ENCODE results near the gene NEUROD6.

Gene NEUROD6

GRCh38 chr7:31338706-31339105 lies 1.8 kb downstream of the NEUROD6 start:
- H2BK120ac ChIP-seq (ENCODE audit: low read depth, low read length) = no peak overlapping the region
- peaks cover 0 to 5% of the 10 kb centered on the region in 2 donors for H3K4me1 ChIP-seq (ENCODE audit: control insufficient read depth in 2 of 2, insufficient read depth in 1 of 2, low read depth in 1 of 2, low read length in 2 of 2)
- H2BK15ac ChIP-seq (ENCODE audit: low read length) = no peak overlapping the region
- H3K9me3 ChIP-seq (replicated peaks in 1 of 2; ENCODE audit: control insufficient read depth in 2 of 2, insufficient read depth in 1 of 2, low read depth in 1 of 2, low read length in 2 of 2) = no peaks in the 10 kb centered on the region
- H3K27ac ChIP-seq (replicated peaks; ENCODE audit: low read length) = no peak overlapping the region
- peaks cover 8 to 43% (median 28%) of the 10 kb centered on the region in 3 experiments for H3K27me3 ChIP-seq (ENCODE audit: control insufficient read depth in 3 of 3, insufficient read depth in 3 of 3, low read depth in 1 of 3, low read length in 3 of 3)
- H3K23ac ChIP-seq (ENCODE audit: low read depth, low read length, poor library complexity) = no peak overlapping the region
- peaks cover 2% of the 10 kb centered on the region for H3K79me1 ChIP-seq (ENCODE audit: low read depth, low read length)
- H3K14ac ChIP-seq (ENCODE audit: low read length) = no peak overlapping the region
- H3K4ac ChIP-seq (ENCODE audit: low read length) = no peak overlapping the region
- WGBS, 2 donors (ENCODE audit: extremely low coverage in 2 of 2, insufficient read length in 2 of 2, insufficient replicate concordance in 1 of 2) = no CpG with 5 or more reads among the region's 14 CpGs
- H3K36me3 ChIP-seq (replicated peaks in 1 of 2; ENCODE audit: control insufficient read depth in 2 of 2, insufficient read depth in 2 of 2, low read length in 2 of 2) = no peaks in the 10 kb centered on the region
- no peak overlapping the region for H2BK12ac ChIP-seq (ENCODE audit: low read length)
- H3K18ac ChIP-seq (ENCODE audit: low read length) = peak overlapping the region; percentile 11
- no peak overlapping the region for H3K9ac ChIP-seq (ENCODE audit: low read depth, low read length, poor library complexity)
- no peak overlapping the region for H2BK5ac ChIP-seq (ENCODE audit: low read length)
- no peak for DNase-seq (ENCODE audit: low spot score)
- no peak overlapping the region for H4K8ac ChIP-seq (ENCODE audit: low read depth, low read length)
- no peak overlapping the region for H4K91ac ChIP-seq (ENCODE audit: low read depth, low read length, poor library complexity)
- H2AK5ac ChIP-seq (ENCODE audit: low read depth, low read length) = no peak overlapping the region
- peak overlapping the region in 1 of 2 donors; percentile 48 for H3K4me3 ChIP-seq (ENCODE audit: low read length in 2 of 2)
- H2AFZ ChIP-seq (ENCODE audit: low read length) = no peak overlapping the region
- H3K4me2 ChIP-seq (ENCODE audit: insufficient read depth, low read length, poor library complexity, severe bottlenecking) = no peak overlapping the region

- Histone ChIP-seq H4K8ac (ENCODE audit: low read depth, low read length) (no peak overlapping the region), H2BK120ac (ENCODE audit: low read depth, low read length) (no peak overlapping the region), H3K27ac (replicated peaks; ENCODE audit: low read length) (no peak overlapping the region), H3K18ac (ENCODE audit: low read length) (no peak overlapping the region), H2AFZ (ENCODE audit: low read length) (no peak overlapping the region), H3K9ac (ENCODE audit: low read depth, low read length, poor library complexity) (no peak overlapping the region), H2BK15ac (ENCODE audit: low read length) (no peak overlapping the region), H4K91ac (ENCODE audit: low read depth, low read length, poor library complexity) (no peak overlapping the region), H2AK5ac (ENCODE audit: low read depth, low read length) (no peak overlapping the region), H3K4ac (ENCODE audit: low read length) (no peak overlapping the region), H3K14ac (ENCODE audit: low read length) (no peak overlapping the region), H3K9me3 (replicated peaks in 1 of 2; ENCODE audit: control insufficient read depth in 2 of 2, insufficient read depth in 1 of 2, low read depth in 1 of 2, low read length in 2 of 2) (no peaks in the 10 kb centered on the region), H3K4me3 (ENCODE audit: low read length in 2 of 2) (no peak overlapping the region), H3K4me1 (ENCODE audit: control insufficient read depth in 2 of 2, insufficient read depth in 1 of 2, low read depth in 1 of 2, low read length in 2 of 2) (peaks cover 0 to 5% of the 10 kb centered on the region in 2 donors), H3K23ac (ENCODE audit: low read depth, low read length, poor library complexity) (no peak overlapping the region), H2BK12ac (ENCODE audit: low read length) (no peak overlapping the region), H2BK5ac (ENCODE audit: low read length) (no peak overlapping the region), H3K27me3 (ENCODE audit: control insufficient read depth in 3 of 3, insufficient read depth in 3 of 3, low read depth in 1 of 3, low read length in 3 of 3) (peaks cover 8 to 43% (median 28%) of the 10 kb centered on the region in 3 experiments), H3K4me2 (ENCODE audit: insufficient read depth, low read length, poor library complexity, severe bottlenecking) (peak overlapping the region; percentile 71), H3K79me1 (ENCODE audit: low read depth, low read length) (peaks cover 2% of the 10 kb centered on the region), H3K36me3 (replicated peaks in 1 of 2; ENCODE audit: control insufficient read depth in 2 of 2, insufficient read depth in 2 of 2, low read length in 2 of 2) (no peaks in the 10 kb centered on the region)
- no CpG with 5 or more reads among the region's 9 CpGs for WGBS, 2 donors (ENCODE audit: extremely low coverage in 2 of 2, insufficient read length in 2 of 2, insufficient replicate concordance in 1 of 2)
- DNase-seq (ENCODE audit: low spot score) = no peak
Observed at GRCh38 chr7:31337002-31337565, 3.4 kb downstream of the NEUROD6 start.

GRCh38 chr7:31336202-31337001 lies 4.1 kb downstream of the NEUROD6 start:
- no peak for DNase-seq (ENCODE audit: low spot score)

GRCh38 chr7:31335884-31336201 lies 4.7 kb downstream of the NEUROD6 start:
- H3K79me1 ChIP-seq (ENCODE audit: low read depth, low read length) = peaks cover 2% of the 10 kb centered on the region
- peak overlapping the region in 1 of 2 donors; percentile 75 for H3K4me3 ChIP-seq (ENCODE audit: low read length in 2 of 2)
- peak overlapping the region; percentile 11 for H2AFZ ChIP-seq (ENCODE audit: low read length)
- H3K14ac ChIP-seq (ENCODE audit: low read length) = no peak overlapping the region
- H3K18ac ChIP-seq (ENCODE audit: low read length) = peak overlapping the region; percentile 48
- peak overlapping the region; percentile 91 for H3K23ac ChIP-seq (ENCODE audit: low read depth, low read length, poor library complexity)
- peak overlapping the region; percentile 71 for H3K4me2 ChIP-seq (ENCODE audit: insufficient read depth, low read length, poor library complexity, severe bottlenecking)
- H3K9ac ChIP-seq (ENCODE audit: low read depth, low read length, poor library complexity) = no peak overlapping the region
- peaks cover 8 to 43% (median 28%) of the 10 kb centered on the region in 3 experiments for H3K27me3 ChIP-seq (ENCODE audit: control insufficient read depth in 3 of 3, insufficient read depth in 3 of 3, low read depth in 1 of 3, low read length in 3 of 3)
- H3K9me3 ChIP-seq (replicated peaks in 1 of 2; ENCODE audit: control insufficient read depth in 2 of 2, insufficient read depth in 1 of 2, low read depth in 1 of 2, low read length in 2 of 2) = no peaks in the 10 kb centered on the region
- no peak overlapping the region for H3K27ac ChIP-seq (replicated peaks; ENCODE audit: low read length)
- no CpG with 5 or more reads among the region's 12 CpGs for WGBS, 2 donors (ENCODE audit: extremely low coverage in 2 of 2, insufficient read length in 2 of 2, insufficient replicate concordance in 1 of 2)
- H3K36me3 ChIP-seq (replicated peaks in 1 of 2; ENCODE audit: control insufficient read depth in 2 of 2, insufficient read depth in 2 of 2, low read length in 2 of 2) = no peaks in the 10 kb centered on the region
- no peak overlapping the region for H2AK5ac ChIP-seq (ENCODE audit: low read depth, low read length)
- H4K8ac ChIP-seq (ENCODE audit: low read depth, low read length) = no peak overlapping the region
- no peak overlapping the region for H2BK15ac ChIP-seq (ENCODE audit: low read length)
- H2BK120ac ChIP-seq (ENCODE audit: low read depth, low read length) = no peak overlapping the region
- no peak overlapping the region for H2BK12ac ChIP-seq (ENCODE audit: low read length)
- no peak overlapping the region for H3K4ac ChIP-seq (ENCODE audit: low read length)
- peaks cover 0 to 5% of the 10 kb centered on the region in 2 donors for H3K4me1 ChIP-seq (ENCODE audit: control insufficient read depth in 2 of 2, insufficient read depth in 1 of 2, low read depth in 1 of 2, low read length in 2 of 2)
- H2BK5ac ChIP-seq (ENCODE audit: low read length) = no peak overlapping the region
- no peak for DNase-seq (ENCODE audit: low spot score)
- H4K91ac ChIP-seq (ENCODE audit: low read depth, low read length, poor library complexity) = no peak overlapping the region

More at GRCh38 chr7:31336202-31337001, 4.1 kb downstream of the NEUROD6 start:
- peaks cover 8 to 43% (median 28%) of the 10 kb centered on the region in 3 experiments for H3K27me3 ChIP-seq (ENCODE audit: control insufficient read depth in 3 of 3, insufficient read depth in 3 of 3, low read depth in 1 of 3, low read length in 3 of 3)
- H3K36me3 ChIP-seq (replicated peaks in 1 of 2; ENCODE audit: control insufficient read depth in 2 of 2, insufficient read depth in 2 of 2, low read length in 2 of 2) = no peaks in the 10 kb centered on the region
- H2BK5ac ChIP-seq (ENCODE audit: low read length) = no peak overlapping the region
- H3K79me1 ChIP-seq (ENCODE audit: low read depth, low read length) = peaks cover 2% of the 10 kb centered on the region
- no peak overlapping the region for H4K91ac ChIP-seq (ENCODE audit: low read depth, low read length, poor library complexity)
- peaks cover 0 to 5% of the 10 kb centered on the region in 2 donors for H3K4me1 ChIP-seq (ENCODE audit: control insufficient read depth in 2 of 2, insufficient read depth in 1 of 2, low read depth in 1 of 2, low read length in 2 of 2)
- peak overlapping the region; percentile 11 for H2AFZ ChIP-seq (ENCODE audit: low read length)
- H4K8ac ChIP-seq (ENCODE audit: low read depth, low read length) = no peak overlapping the region
- peak overlapping the region; percentile 53 for H3K4ac ChIP-seq (ENCODE audit: low read length)
- peak overlapping the region; percentile 90 for H3K18ac ChIP-seq (ENCODE audit: low read length)
- H3K9ac ChIP-seq (ENCODE audit: low read depth, low read length, poor library complexity) = peak overlapping the region; percentile 72
- peak overlapping the region; percentile 91 for H3K23ac ChIP-seq (ENCODE audit: low read depth, low read length, poor library complexity)
- H3K9me3 ChIP-seq (replicated peaks in 1 of 2; ENCODE audit: control insufficient read depth in 2 of 2, insufficient read depth in 1 of 2, low read depth in 1 of 2, low read length in 2 of 2) = no peaks in the 10 kb centered on the region
- no peak overlapping the region for H2BK15ac ChIP-seq (ENCODE audit: low read length)
- H2BK120ac ChIP-seq (ENCODE audit: low read depth, low read length) = no peak overlapping the region
- no peak overlapping the region for H3K27ac ChIP-seq (replicated peaks; ENCODE audit: low read length)
- H3K14ac ChIP-seq (ENCODE audit: low read length) = peak overlapping the region; percentile 94
- H3K4me2 ChIP-seq (ENCODE audit: insufficient read depth, low read length, poor library complexity, severe bottlenecking) = peak overlapping the region; percentile 71
- H3K4me3 ChIP-seq (ENCODE audit: low read length in 2 of 2) = peak overlapping the region in 1 of 2 donors; percentile 75
- no peak overlapping the region for H2AK5ac ChIP-seq (ENCODE audit: low read depth, low read length)
- WGBS, 2 donors (ENCODE audit: extremely low coverage in 2 of 2, insufficient read length in 2 of 2, insufficient replicate concordance in 1 of 2) = no CpG with 5 or more reads among the region's 71 CpGs
- no peak overlapping the region for H2BK12ac ChIP-seq (ENCODE audit: low read length)
